Activated CD4-positive, alpha-beta T cell treated with anti-CD3 and anti-CD28 coated beads, Interleukin-2, Interleukin-6, amounts not matched to agents 100 ng/mL and 50 ng/mL, durations not matched to agents 16 hours and 8 hours (primary cell): ENCODE measurements around the gene NFIX.
A peak's percentile ranks its signal among the peaks of the same experiment; 100 is the strongest.
"Not testable (repeated sequence)": the region's sequence is repeated elsewhere in the genome, so short reads cannot be mapped to it uniquely, and the experiment has no call there.

Experiments used
- DNase-seq: peaks from one replicate; pipeline ENCODE4 v3.0.0-alpha.2; 2020

Gene NFIX

GRCh38 chr19:12959481-12959880 lies 35.8 kb upstream of the NFIX start:
- DNase-seq = no peak

- DNase-seq = peak; percentile 91
Observed at GRCh38 chr19:12965017-12965811, 30.1 kb upstream of the NFIX start.

- DNase-seq = no peak
Observed at GRCh38 chr19:12965812-12966135, 29.5 kb upstream of the NFIX start.

GRCh38 chr19:12967907-12968306 lies 27.4 kb upstream of the NFIX start:
- DNase-seq = no peak

GRCh38 chr19:12969292-12969988 lies 25.8 kb upstream of the NFIX start, which contains the start of gene DAND5:
TSS of gene DAND5 (plus strand) at chr19:12969576. CDS start at chr19:12969661, 85 bp downstream.
- DNase-seq = no peak

GRCh38 chr19:12970070-12970820 lies 25.0 kb upstream of the NFIX start:
- no peak for DNase-seq

- no peak for DNase-seq
Observed at GRCh38 chr19:12973236-12973635, 22.0 kb upstream of the NFIX start.

- DNase-seq = no peak
Observed at GRCh38 chr19:12974301-12975220, 20.7 kb upstream of the NFIX start.

- DNase-seq = no peak
Observed at GRCh38 chr19:12975221-12975741, 20.0 kb upstream of the NFIX start.

- DNase-seq = not testable (repeated sequence)
Observed at GRCh38 chr19:12976109-12976508, 19.2 kb upstream of the NFIX start.

GRCh38 chr19:12979974-12980373 lies 15.3 kb upstream of the NFIX start:
- no peak for DNase-seq

GRCh38 chr19:12982648-12983047 lies 12.6 kb upstream of the NFIX start:
- no peak for DNase-seq

GRCh38 chr19:12983091-12983490 lies 12.2 kb upstream of the NFIX start:
- no peak for DNase-seq

- peak; percentile 80 for DNase-seq
Observed at GRCh38 chr19:12983542-12984142, 11.6 kb upstream of the NFIX start.

- DNase-seq = no peak
Observed at GRCh38 chr19:12984143-12984627, 11.1 kb upstream of the NFIX start.

GRCh38 chr19:12984683-12985048 lies 10.6 kb upstream of the NFIX start:
- DNase-seq = no peak

GRCh38 chr19:12985049-12985776 lies 10.1 kb upstream of the NFIX start:
- DNase-seq = no peak

GRCh38 chr19:12986726-12987125 lies 8.5 kb upstream of the NFIX start:
- no peak for DNase-seq

- DNase-seq = no peak
Observed at GRCh38 chr19:12987190-12987589, 8.1 kb upstream of the NFIX start.

- DNase-seq = no peak
Observed at GRCh38 chr19:12987781-12988180, 7.5 kb upstream of the NFIX start.

GRCh38 chr19:12990431-12990830 lies 4.8 kb upstream of the NFIX start:
- no peak for DNase-seq
